NCI-H69 (cell line): ENCODE data around the gene NEBL.
"Not testable (repeated sequence)": the region's sequence is repeated elsewhere in the genome, so short reads cannot be mapped to it uniquely, and the experiment has no call there.

ENCODE experiments used
- DNase-seq: peaks from one replicate; lab custom pipeline; 2025; lab: John Stamatoyannopoulos, UW

NEBL gene

GRCh38 chr10:20897146-20897825 is at the start of gene NEBL:
Gene NEBL (minus strand): TSS chr10:20897311. CDS start chr10:20897205, 106 bp downstream.
- no peak for DNase-seq

- DNase-seq, result no peak
Observed at GRCh38 chr10:20945546-20946332, 48.6 kb upstream of the NEBL start.

GRCh38 chr10:20944789-20945502 is 47.8 kb upstream of the NEBL start:
- DNase-seq, result no peak

GRCh38 chr10:20939414-20939813 is 42.3 kb upstream of the NEBL start:
- DNase-seq, result not testable (repeated sequence)

- DNase-seq, result peak; percentile 31
Observed at GRCh38 chr10:20936396-20936795, 39.3 kb upstream of the NEBL start.

GRCh38 chr10:20935931-20936330 is 38.8 kb upstream of the NEBL start:
- no peak for DNase-seq

GRCh38 chr10:20935301-20935700 is 38.2 kb upstream of the NEBL start:
- DNase-seq, result no peak

- DNase-seq, result no peak
Observed at GRCh38 chr10:20933705-20934104, 36.6 kb upstream of the NEBL start.

- DNase-seq, result no peak
Observed at GRCh38 chr10:20932606-20933126, 35.6 kb upstream of the NEBL start.

- no peak for DNase-seq
Observed at GRCh38 chr10:20931156-20931795, 34.2 kb upstream of the NEBL start.

- DNase-seq, result no peak
Observed at GRCh38 chr10:20927456-20927855, 30.3 kb upstream of the NEBL start.

GRCh38 chr10:20922451-20922850 is 25.3 kb upstream of the NEBL start:
- DNase-seq, result peak; percentile 66

GRCh38 chr10:20922033-20922432 is 24.9 kb upstream of the NEBL start:
- DNase-seq, result peak; percentile 66

- no peak for DNase-seq
Observed at GRCh38 chr10:20920061-20920460, 22.9 kb upstream of the NEBL start.

- no peak for DNase-seq
Observed at GRCh38 chr10:20919481-20919880, 22.4 kb upstream of the NEBL start.

- no peak for DNase-seq
Observed at GRCh38 chr10:20916976-20917375, 19.9 kb upstream of the NEBL start.

GRCh38 chr10:20912969-20913368 is 15.9 kb upstream of the NEBL start:
- DNase-seq, result no peak

GRCh38 chr10:20911626-20912025 is 14.5 kb upstream of the NEBL start:
- DNase-seq, result no peak

- no peak for DNase-seq
Observed at GRCh38 chr10:20909801-20910200, 12.7 kb upstream of the NEBL start.

- DNase-seq, result peak; percentile 64
Observed at GRCh38 chr10:20908391-20908790, 11.3 kb upstream of the NEBL start.

- DNase-seq, result no peak
Observed at GRCh38 chr10:20903635-20904390, 6.7 kb upstream of the NEBL start.
